IMR-90 (cell line): ENCODE data around the gene PAK4. TPM values are rescaled to one million over a fixed set of nuclear protein-coding genes. Genes with fewer than 3 reads are reported as not detected.

Source experiments
- ATAC-seq: fragments of 200-7000 bp; cut with Tn5 transposase; 2 replicates; pipeline ENCODE4 v1.9.1; 2020; ENCODE audit warnings: low read depth, mild to moderate bottlenecking, moderate library complexity
- BruUV-seq: library from RNA; stranded (reverse); fragments of 400-500 nt; replicated peaks from 2 replicates; lab custom pipeline; 2021; lab: Mats Ljungman, UMichigan
- CTCF ChIA-PET: fragments of 300-600 bp; formaldehyde crosslinking; extraction: SDS; loops from one replicate; lab custom pipeline; 2021; ENCODE audit warnings: antibody characterized with exemption; lab: Yijun Ruan, JAX
- POLR2A ChIA-PET: fragments of 300-600 bp; sonication (Branson Sonifier 250); formaldehyde crosslinking; loops from one replicate; lab custom pipeline; 2022; ENCODE audit warnings: antibody characterized with exemption; ENCODE audit not compliant: unreplicated experiment; lab: Charles Lee
- DNase-seq: peaks from one replicate; pipeline ENCODE4 v3.0.0; 2013
- H2AFZ ChIP-seq: replicated peaks from 2 replicates; pipeline ENCODE3; 2013; ENCODE audit warnings: low read length, mild to moderate bottlenecking; ENCODE audit not compliant: poor library complexity
- H2AK5ac ChIP-seq: 2 replicates; pipeline ENCODE4 v1.6.1; 2013; ENCODE audit warnings: low read depth, low read length, inconsistent platforms
- H2AK9ac ChIP-seq: replicated peaks from 2 replicates; pipeline ENCODE3; 2013; ENCODE audit warnings: mild to moderate bottlenecking, low read depth, low read length, moderate library complexity; ENCODE audit not compliant: poor library complexity
- H2BK120ac ChIP-seq: 2 replicates; pipeline ENCODE4 v1.6.1; 2013; ENCODE audit warnings: low read depth, low read length, inconsistent platforms
- H2BK15ac ChIP-seq: 3 replicates; pipeline ENCODE4 v1.6.1; 2013; ENCODE audit warnings: low read depth, low read length, inconsistent platforms
- H2BK20ac ChIP-seq: 2 replicates; pipeline ENCODE4 v1.6.1; 2013; ENCODE audit warnings: low read depth, mild to moderate bottlenecking, inconsistent platforms, low read length, moderate library complexity
- H2BK5ac ChIP-seq: 2 replicates; pipeline ENCODE4 v1.6.1; 2013; ENCODE audit warnings: mild to moderate bottlenecking, low read depth, low read length, inconsistent platforms; ENCODE audit not compliant: poor library complexity, severe bottlenecking
- H3K14ac ChIP-seq: replicated peaks from 2 replicates; pipeline ENCODE4 v1.6.1; 2013; ENCODE audit warnings: low read depth, low read length, inconsistent platforms
- H3K18ac ChIP-seq: 2 replicates; pipeline ENCODE4 v1.6.1; 2013; ENCODE audit warnings: low read depth, low read length, control low read depth
- H3K23ac ChIP-seq: 2 replicates; pipeline ENCODE4 v1.6.1; 2013; ENCODE audit warnings: low read depth, low read length, inconsistent platforms
- H3K27ac ChIP-seq: 2 replicates; pipeline ENCODE4 v1.5.1; 2013; ENCODE audit warnings: mild to moderate bottlenecking, control low read depth, low read length; ENCODE audit not compliant: insufficient read depth
- H3K27me3 ChIP-seq: 2 replicates; pipeline ENCODE4 v1.6.1; 2013; ENCODE audit warnings: low read length; ENCODE audit not compliant: control insufficient read depth, insufficient read depth
- H3K36me3 ChIP-seq: 2 replicates; pipeline ENCODE4 v1.6.1; 2013; ENCODE audit warnings: low read length, mixed read lengths; ENCODE audit not compliant: control insufficient read depth, insufficient read depth
- H3K4ac ChIP-seq: 2 replicates; pipeline ENCODE4 v1.6.1; 2013; ENCODE audit warnings: low read depth, low read length, inconsistent platforms
- H3K4me1 ChIP-seq: 2 replicates; pipeline ENCODE4 v1.6.1; 2013; ENCODE audit warnings: low read length, mixed read lengths; ENCODE audit not compliant: control insufficient read depth, insufficient read depth
- H3K4me2 ChIP-seq: 2 replicates; pipeline ENCODE4 v1.6.1; 2013; ENCODE audit warnings: low read depth, mild to moderate bottlenecking, control low read depth, low read length, moderate library complexity
- H3K4me3 ChIP-seq: 2 replicates; pipeline ENCODE4 v1.5.1; 2013; ENCODE audit warnings: low read depth, mild to moderate bottlenecking, control low read depth, low read length, moderate library complexity; ENCODE audit not compliant: insufficient read depth
- H3K56ac ChIP-seq: 2 replicates; pipeline ENCODE4 v1.6.1; 2013; ENCODE audit warnings: low read length, inconsistent platforms; ENCODE audit not compliant: insufficient read depth; ENCODE audit errors: extremely low read depth
- H3K79me1 ChIP-seq, 2 experiments: 2 replicates each; pipeline ENCODE4 v1.6.1; 2013; ENCODE audit warnings: low read length in 2 of 2, inconsistent platforms in 1 of 2, low read depth in 1 of 2
- H3K9ac ChIP-seq: 2 replicates; pipeline ENCODE4 v1.6.1; 2013; ENCODE audit warnings: low read depth, low read length, control low read depth
- H3K9me1 ChIP-seq: 2 replicates; pipeline ENCODE4 v1.6.1; 2013; ENCODE audit warnings: low read length, inconsistent platforms; ENCODE audit not compliant: insufficient read depth
- H3K9me3 ChIP-seq: 2 replicates; pipeline ENCODE4 v1.6.1; 2013; ENCODE audit warnings: low read length; ENCODE audit not compliant: control insufficient read depth, insufficient read depth
- H4K20me1 ChIP-seq: 2 replicates; pipeline ENCODE4 v1.6.1; 2013; ENCODE audit warnings: low read length, inconsistent platforms; ENCODE audit not compliant: insufficient read depth
- H4K5ac ChIP-seq: 2 replicates; pipeline ENCODE4 v1.6.1; 2013; ENCODE audit warnings: mild to moderate bottlenecking, low read depth, low read length, control low read depth
- H4K8ac ChIP-seq, 2 experiments: 2 replicates each; pipeline ENCODE4 v1.6.1; 2013; ENCODE audit warnings: low read depth in 2 of 2, low read length in 2 of 2, control low read depth in 1 of 2, inconsistent platforms in 1 of 2
- H4K91ac ChIP-seq: 2 replicates; pipeline ENCODE4 v1.6.1; 2013; ENCODE audit warnings: low read depth, low read length, inconsistent platforms; ENCODE audit not compliant: insufficient read depth
- CHD1 ChIP-seq: IDR thresholded peaks from 2 replicates; pipeline ENCODE4 v1.6.1; 2012; ENCODE audit warnings: low read depth, low read length, improper control_type of control experiment
- MAFK ChIP-seq: IDR thresholded peaks from 2 replicates; pipeline ENCODE4 v1.6.1; 2012; ENCODE audit warnings: low read depth, low read length, improper control_type of control experiment
- MAZ ChIP-seq: IDR thresholded peaks from 2 replicates; pipeline ENCODE4 v1.6.1; 2012; ENCODE audit warnings: low read depth, mild to moderate bottlenecking, low read length, improper control_type of control experiment, moderate library complexity, borderline replicate concordance
- POLR2A ChIP-seq: IDR thresholded peaks from 2 replicates; pipeline ENCODE4 v1.6.1; 2012; ENCODE audit warnings: mild to moderate bottlenecking, low read depth, low read length
- RAD21 ChIP-seq: IDR thresholded peaks from 2 replicates; pipeline ENCODE4 v1.6.1; 2012; ENCODE audit warnings: low read length, improper control_type of control experiment
- RFX5 ChIP-seq: IDR thresholded peaks from 2 replicates; pipeline ENCODE4 v1.8.0; 2012; ENCODE audit warnings: low read depth, mild to moderate bottlenecking, low read length, moderate library complexity
- WGBS, 2 experiments: methylation state at CpG; one replicate each; pipeline versions ENCODE4 v1.1.5 to v1.1.7; 2013; ENCODE audit warnings: missing lambda C conversion rate in 2 of 2; ENCODE audit not compliant: insufficient read length in 1 of 2; ENCODE audit errors: extremely low coverage in 2 of 2; 5-methylcytosine and 5-hydroxymethylcytosine counted together
- dilution Hi-C: fragments of 300-500 bp; cut with HindIII; formaldehyde crosslinking; loops from one replicate; pipeline ENCODE4 v1.14.3; 2018; ENCODE audit warnings: low sequenced_read_pairs; ENCODE audit not compliant: unreplicated experiment
- in situ Hi-C: fragments of 300-500 bp; cut with MboI; formaldehyde crosslinking; loops from 3 replicates; pipeline ENCODE4 v1.14.3; 2019; ENCODE audit warnings: low sequenced_read_pairs, inconsistent platforms, mixed read lengths
- intact Hi-C: fragments of 100-400 bp; cut with micrococcal nuclease; formaldehyde crosslinking; loops from 2 replicates; pipeline ENCODE4 v1.10.0; 2022
- polyA plus RNA-seq, 3 experiments: library from polyadenylated mRNA; depleted of rRNA; stranded (reverse); fragments of >200 nt; gene quantifications; 2 replicates each; pipeline ENCODE4 v1.2.3, GENCODE V29; 2012; ENCODE audit warnings: low replicate concordance in 1 of 3
- total RNA-seq: library from RNA; depleted of rRNA; stranded (reverse); fragments of >200 nt; gene quantifications from 2 replicates; pipeline ENCODE4 v1.2.3, GENCODE V29; 2012

Gene PAK4
- total and polyA plus RNA-seq, 2 of the 4 experiments (the other 2 are of a cell fraction), result 2.0 to 27.2 TPM

- ChIA-PET POLR2A (no interaction called here), CTCF (no interaction called here)
- Histone ChIP-seq H4K91ac (no peak overlapping the region), H3K27ac (no peak overlapping the region), H3K36me3 (peaks cover 41% of the 10 kb centered on the region), H3K14ac (no peak overlapping the region), H3K9me3 (no peaks in the 10 kb centered on the region), H3K18ac (no peak overlapping the region), H2BK120ac (no peak overlapping the region), H4K5ac (no peak overlapping the region), H3K27me3 (no peaks in the 10 kb centered on the region), H2AK5ac (no peak overlapping the region), H4K20me1 (no peaks in the 10 kb centered on the region), H2BK15ac (no peak overlapping the region), H4K8ac (no peak overlapping the region), H3K4me1 (no peaks in the 10 kb centered on the region), H3K4me2 (no peak overlapping the region), H3K23ac (no peak overlapping the region), H3K4ac (no peak overlapping the region), H2AFZ (no peak overlapping the region), H2BK20ac (no peak overlapping the region), H2BK5ac (no peak overlapping the region), H3K4me3 (no peak overlapping the region), H3K79me1 (no peaks in the 10 kb centered on the region), H2AK9ac (no peak overlapping the region), H3K9me1 (no peaks in the 10 kb centered on the region), H3K56ac (no peak overlapping the region), H3K9ac (no peak overlapping the region)
- no TSS peak for BruUV-seq
- DNase-seq (no peak), ATAC-seq (no peak)
- 80% methylated on average over 3 of the region's 10 CpGs; no CpG with 5 or more reads in 1 of the 2 experiments for WGBS, 2 experiments
- intact Hi-C loops, result no loop called here
- in situ Hi-C loops, result no loop called here
- dilution Hi-C loops, result no loop called here
- TF ChIP-seq MAFK, result no peak
- no peak for TF ChIP-seq MAZ
- TF ChIP-seq POLR2A, result no peak
- TF ChIP-seq RAD21, result no peak
- no peak for TF ChIP-seq RFX5
- TF ChIP-seq CHD1, result no peak
Observed at GRCh38 chr19:39179754-39180153, 54.2 kb downstream of the PAK4 start.
